Ramos (cell line): ENCODE measurements around the gene BMPR1A.
"Not testable (repeated sequence)": the region's sequence is repeated elsewhere in the genome, so short reads cannot be mapped to it uniquely, and the experiment has no call there.

Experiments used
- in situ Hi-C: fragments of 300-500 bp; cut with MboI; formaldehyde crosslinking; loops from one replicate; pipeline ENCODE4 v1.14.3; 2022; ENCODE audit warnings: low sequenced_read_pairs; ENCODE audit not compliant: unreplicated experiment

Gene BMPR1A

GRCh38 chr10:86972613-86973380, 216.4 kb downstream of the BMPR1A start:
- in situ Hi-C loops, result no loop called here

- in situ Hi-C loops, result no loop called here
Measured at GRCh38 chr10:86974484-86974883, 218.1 kb downstream of the BMPR1A start.

- in situ Hi-C loops, result no loop called here
Measured at GRCh38 chr10:86976362-86977056, 220.1 kb downstream of the BMPR1A start.

- in situ Hi-C loops, result not testable (repeated sequence)
Measured at GRCh38 chr10:86978457-86978856, 222.0 kb downstream of the BMPR1A start.

- in situ Hi-C loops, result no loop called here
Measured at GRCh38 chr10:86979296-86979818, 222.9 kb downstream of the BMPR1A start.

- in situ Hi-C loops, result no loop called here
Measured at GRCh38 chr10:86979977-86980448, 223.6 kb downstream of the BMPR1A start.

- in situ Hi-C loops, result not testable (repeated sequence)
Measured at GRCh38 chr10:86981020-86981419, 224.6 kb downstream of the BMPR1A start.

- in situ Hi-C loops, result no loop called here
Measured at GRCh38 chr10:86981716-86982115, 225.3 kb downstream of the BMPR1A start.
